Superior temporal gyrus (tissue), 1 donor: ENCODE results near the gene LITAFD.
"Not testable (repeated sequence)": the region's sequence is repeated elsewhere in the genome, so short reads cannot be mapped to it uniquely, and the experiment has no call there.

Experiments used
- DNase-seq: peaks from one replicate; pipeline ENCODE4 v3.0.0-alpha.2; 2016; ENCODE audit errors: extremely low spot score

The LITAFD gene

DNA sequence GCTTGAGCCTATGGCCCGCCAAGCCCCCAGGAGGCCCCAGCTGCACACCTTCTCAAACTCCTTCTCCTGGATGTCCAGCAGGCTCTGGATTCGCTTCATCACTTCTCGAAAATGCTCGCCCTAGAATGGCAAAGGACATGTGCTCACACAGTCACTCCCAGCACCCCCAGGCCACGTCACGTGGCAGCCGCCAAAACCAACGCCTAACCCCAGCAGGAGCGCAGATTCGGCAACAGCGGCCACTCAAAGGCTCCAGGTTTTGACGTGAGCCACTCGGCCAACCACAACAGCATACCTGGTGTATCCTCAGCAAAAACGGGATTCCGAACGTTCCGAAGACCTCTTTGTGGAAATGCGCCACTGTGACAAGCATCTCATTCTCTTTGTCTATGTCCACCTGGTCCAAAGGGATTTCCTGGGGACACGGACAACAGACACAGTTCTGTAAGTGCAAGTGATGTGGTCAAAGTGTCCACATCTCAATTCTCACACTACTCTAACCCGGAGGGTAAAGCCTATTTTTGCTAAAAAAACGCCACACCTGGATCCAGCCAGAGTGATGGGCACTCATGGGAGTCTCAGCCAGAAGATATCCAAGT, 12.7 kb downstream of the LITAFD start:
- DNase-seq = no peak

DNA sequence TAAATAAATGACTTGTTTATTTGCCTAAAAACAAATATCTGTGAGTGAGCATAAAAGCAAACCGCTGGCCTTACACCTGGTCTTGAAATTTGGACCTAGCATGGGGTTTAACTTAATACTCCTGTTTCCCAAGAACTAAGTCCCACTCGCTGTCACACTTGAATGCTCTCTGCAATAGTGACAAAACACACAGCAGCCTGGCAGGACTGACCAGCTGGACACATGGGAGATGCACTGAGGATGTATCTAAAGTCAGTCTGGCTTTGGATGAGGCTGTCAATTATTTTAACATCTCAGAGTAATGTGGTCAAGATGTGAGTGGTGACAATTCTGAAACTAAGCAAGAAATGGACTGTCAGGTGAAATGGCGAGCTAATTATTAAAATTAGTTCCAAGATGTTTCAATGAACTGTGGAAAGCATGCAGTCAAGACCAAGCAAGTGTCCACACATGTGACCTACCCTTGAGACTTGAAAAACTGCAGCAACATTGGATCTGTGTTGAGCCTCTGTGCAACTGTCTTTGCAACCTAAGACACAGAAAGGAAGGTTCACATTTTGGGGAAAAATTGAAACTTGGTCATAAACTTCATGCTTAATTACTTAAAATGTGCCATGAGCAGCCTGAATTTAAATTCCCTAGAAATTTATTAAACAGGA, 16.6 kb downstream of the LITAFD start:
- DNase-seq = no peak

DNA sequence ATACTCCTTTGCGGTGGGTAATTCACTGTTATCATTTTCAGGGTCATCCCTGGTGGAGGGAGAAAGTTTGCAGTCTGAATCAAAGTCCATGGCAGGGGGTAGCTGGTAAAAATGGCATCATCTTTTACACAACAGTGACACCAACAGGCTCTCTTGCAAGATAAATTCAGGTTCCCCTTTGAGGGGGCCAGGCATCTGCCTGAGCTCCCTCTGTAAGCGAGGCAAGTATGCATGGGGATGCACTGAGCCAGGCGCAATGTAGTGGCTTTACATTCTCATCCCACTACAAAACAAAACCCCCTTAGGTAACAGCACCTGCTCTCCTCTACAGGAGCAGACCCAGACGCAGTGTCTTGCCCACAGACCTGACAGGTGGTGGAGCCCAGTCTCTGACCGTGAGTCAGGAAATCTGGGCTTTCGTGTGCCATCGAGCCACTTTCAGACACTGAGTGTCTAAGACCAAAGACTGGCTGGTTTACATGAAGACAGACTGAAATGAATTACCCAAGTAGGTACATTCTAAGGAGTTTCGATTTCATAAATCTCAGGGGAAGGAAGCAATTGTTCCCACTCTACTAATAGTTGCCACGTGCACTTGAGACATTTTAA, 17.7 kb downstream of the LITAFD start:
- no peak for DNase-seq

- DNase-seq = no peak
Measured at GRCh38 chr16:8900343-8900742, 18.2 kb downstream of the LITAFD start.

DNA sequence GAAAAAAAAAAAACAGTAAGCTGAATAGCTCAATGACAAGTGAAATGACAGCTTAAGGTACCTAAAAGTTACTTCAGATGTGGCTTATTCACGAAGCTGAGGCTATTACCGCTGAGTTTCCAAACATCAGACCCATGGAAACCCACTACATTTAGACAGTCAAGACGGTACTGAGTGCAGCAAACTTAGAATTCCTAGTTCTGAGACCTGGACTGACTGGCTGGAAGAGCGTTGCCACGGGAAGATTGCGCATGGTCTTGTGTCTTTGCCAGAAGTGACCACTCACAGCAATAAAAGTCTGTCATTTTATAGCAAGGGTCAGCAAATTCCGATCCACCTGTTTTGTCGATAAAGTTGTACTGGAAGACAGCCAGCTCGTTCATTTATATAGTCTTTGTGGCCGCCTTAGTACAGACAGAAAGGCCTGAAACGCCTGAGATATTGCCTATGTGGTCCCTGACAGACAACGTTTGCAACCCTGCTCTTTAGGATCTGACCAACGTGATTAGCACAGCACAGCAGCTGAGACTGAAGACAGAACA, 19.2 kb downstream of the LITAFD start:
- no peak for DNase-seq

DNA sequence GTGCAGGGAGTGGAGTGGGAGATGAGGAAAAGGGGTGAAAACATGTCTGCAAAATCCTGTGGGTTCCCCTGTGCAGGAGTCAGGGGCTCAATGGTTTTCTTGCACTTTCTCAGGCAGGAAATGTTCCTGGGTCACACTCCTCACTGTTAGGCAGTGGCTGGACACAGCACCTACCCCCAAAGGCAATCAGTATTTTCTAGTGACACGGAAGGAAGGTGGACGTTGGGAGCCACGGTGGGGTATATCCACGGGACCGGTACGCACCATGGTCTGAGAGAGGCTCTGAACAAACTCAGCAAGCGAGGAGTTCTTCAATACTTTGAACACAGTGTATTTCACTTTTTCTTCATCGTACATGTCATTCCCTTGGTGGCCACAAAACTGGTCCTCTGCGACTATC, 20.9 kb downstream of the LITAFD start:
- DNase-seq = no peak

GRCh38 chr16:8904018-8904430, 21.9 kb downstream of the LITAFD start:
- no peak for DNase-seq

DNA sequence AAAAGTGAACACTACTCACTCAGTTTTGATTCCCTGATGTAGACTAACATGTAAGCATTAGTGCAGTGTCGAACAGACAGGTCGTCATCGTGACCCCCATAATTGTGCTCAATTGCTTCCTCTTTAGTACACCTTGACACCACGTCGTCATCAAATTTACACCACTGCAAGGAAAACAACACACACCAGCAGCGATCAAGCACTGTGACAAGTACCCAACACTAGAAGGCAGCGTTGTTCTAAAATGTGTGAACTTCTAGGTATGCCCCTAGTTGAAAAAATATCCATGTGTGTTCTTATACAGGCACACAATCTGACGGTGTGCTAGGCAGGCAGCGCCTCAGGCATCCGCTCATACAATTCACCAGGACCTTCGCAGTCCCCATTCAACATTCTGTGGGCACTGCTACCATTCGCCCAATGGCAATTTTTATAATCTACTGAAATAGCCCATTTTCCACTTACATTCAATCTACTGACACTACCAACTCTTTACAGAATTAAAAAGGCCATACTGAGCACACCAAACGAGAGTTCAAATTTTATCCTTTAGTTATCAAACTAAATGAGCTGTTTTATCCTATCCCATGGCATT, 23.1 kb downstream of the LITAFD start:
- no peak for DNase-seq

GRCh38 chr16:8905795-8906591, 23.8 kb downstream of the LITAFD start:
- no peak for DNase-seq

DNA sequence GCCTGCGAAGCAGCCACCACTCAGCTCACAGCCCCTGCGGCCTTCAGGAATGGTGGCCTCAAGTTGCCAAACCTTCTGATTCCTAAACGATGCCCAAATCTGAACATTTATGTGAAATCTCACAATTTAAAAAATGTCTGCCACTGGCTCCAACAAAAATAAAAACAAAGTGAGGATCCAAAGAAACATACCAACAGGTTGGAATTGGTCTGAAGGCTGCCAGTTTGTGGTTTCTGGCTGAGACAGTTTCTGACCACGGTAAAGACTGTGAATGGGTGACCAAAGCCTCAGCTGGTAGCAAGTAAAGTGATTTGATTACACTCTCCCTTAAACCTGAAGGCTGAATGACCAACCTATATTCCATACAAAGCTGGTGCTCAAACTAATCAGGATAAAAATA, 24.9 kb downstream of the LITAFD start:
- no peak for DNase-seq

DNA sequence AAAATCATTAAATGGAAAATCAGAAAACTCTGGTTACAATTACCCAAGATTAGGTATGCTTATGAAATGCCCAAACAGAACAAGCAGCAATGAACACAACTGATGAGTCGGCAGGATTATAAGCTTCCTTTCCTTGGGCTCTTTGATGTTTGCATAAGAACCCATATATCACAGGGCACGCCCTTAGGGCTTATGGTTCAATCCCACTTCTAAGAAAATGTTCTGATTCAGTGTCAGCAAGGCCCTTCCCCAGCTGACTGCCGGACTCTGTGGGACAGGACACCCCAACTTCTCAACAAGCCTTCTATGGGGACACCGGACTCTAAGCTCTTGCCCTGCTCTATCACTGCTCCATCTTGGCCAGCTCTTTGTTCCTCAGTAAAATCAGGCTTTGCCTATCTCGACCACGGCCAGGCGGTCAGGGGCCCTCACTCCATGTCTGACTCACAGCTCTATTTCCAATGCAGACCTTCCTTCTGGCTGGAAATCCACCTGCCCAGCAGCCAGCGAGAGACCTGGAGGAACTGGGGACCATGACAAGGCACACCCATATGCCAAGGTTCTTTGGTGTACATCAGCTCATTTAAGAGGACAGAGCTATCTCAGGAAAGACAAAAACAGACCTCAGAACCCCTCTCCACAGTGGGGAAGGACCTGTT, 26.8 kb downstream of the LITAFD start:
- DNase-seq = no peak

DNA sequence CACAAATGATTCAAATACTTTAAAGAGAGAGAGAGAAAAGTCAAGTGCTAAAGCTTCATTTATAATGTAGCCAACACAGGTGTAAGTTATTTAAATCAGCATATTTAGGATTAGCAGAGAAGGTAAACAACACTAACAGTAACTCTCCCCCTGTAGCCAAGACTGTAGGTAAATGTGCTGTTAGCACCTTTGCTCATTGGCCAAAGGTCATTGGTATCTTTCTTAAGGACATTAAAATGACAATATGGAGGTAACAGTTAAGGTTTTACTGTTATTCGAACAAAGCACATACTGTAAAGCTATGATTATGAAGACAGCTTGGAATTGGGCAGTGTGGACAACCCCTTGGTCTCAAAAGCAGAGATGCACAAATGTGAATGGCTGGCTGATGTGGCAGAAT, 28.7 kb downstream of the LITAFD start:
- no peak for DNase-seq

DNA sequence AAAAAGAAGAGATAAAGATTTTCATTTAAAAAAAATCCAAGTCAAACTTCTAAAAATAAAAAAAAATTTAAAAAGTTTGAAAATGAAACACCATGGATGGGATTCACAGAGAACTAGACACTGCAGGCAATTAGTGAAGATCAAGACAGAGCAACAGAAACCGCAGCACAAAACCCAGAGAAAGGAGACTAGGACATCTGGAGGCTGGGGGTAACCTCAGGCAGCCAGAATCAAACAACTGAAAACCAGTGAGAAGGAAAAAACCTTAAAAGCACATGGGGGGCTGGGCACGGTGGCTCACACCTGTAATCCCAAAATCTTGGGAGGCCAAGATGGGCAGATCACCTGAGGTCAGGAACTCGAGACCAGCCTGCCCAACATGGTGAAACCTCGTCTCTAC, 30.6 kb downstream of the LITAFD start:
- no peak for DNase-seq

DNA sequence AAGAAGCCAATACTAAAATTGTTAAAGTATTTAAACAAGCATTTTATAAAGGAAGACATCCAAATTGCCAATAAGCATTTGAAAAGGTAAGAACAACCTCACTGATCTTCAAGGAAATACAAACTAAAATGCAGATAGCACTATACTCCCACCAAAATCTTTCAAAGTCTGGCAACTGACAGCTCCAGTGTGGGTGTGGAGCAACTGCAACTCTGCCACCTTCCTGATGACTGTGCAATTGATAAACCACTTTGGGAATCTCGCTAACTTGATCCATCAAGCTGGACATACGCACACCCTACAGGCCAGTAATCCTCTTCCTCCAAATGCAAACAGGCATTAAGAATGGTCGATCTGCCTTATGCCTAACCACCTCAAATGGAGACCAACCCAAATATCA, 31.9 kb downstream of the LITAFD start:
- DNase-seq = no peak

- DNase-seq = no peak
Measured at GRCh38 chr16:8915722-8916301, 33.7 kb downstream of the LITAFD start.

DNA sequence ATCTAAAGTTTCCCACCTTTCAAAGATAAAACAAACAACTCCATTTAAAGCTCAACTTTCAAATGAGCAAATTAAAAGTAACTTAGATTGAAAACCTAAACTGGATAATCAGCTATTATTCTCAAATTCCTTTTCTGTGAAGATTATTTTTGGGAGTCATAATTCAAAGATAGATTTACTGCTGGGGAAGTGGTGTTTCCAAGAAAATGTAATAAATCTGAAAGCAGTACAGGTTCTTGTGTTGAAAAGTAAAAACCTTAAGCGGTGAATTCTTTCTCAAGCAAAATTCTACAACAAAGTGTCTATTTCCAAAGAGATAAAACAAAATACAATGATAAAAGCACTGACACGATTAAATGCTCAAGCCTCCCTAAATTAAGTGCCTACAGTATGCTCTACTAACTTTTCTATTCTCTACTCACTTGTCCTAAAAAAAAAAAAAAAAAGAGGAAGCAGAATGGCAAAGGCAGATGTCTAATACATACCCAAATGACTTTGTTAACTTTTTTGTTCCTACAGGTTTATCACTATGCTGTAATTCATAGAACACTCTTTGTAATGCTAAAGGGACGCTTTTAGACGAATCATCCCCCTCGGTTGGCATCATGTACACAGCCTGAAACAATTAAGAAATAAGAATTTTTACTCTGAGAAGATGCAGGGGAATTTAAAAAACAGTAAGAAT, 34.5 kb downstream of the LITAFD start:
- no peak for DNase-seq

GRCh38 chr16:8917336-8917735, 35.2 kb downstream of the LITAFD start:
- DNase-seq = not testable (repeated sequence)

- no peak for DNase-seq
Measured at GRCh38 chr16:8919089-8919933, 37.2 kb downstream of the LITAFD start.

DNA sequence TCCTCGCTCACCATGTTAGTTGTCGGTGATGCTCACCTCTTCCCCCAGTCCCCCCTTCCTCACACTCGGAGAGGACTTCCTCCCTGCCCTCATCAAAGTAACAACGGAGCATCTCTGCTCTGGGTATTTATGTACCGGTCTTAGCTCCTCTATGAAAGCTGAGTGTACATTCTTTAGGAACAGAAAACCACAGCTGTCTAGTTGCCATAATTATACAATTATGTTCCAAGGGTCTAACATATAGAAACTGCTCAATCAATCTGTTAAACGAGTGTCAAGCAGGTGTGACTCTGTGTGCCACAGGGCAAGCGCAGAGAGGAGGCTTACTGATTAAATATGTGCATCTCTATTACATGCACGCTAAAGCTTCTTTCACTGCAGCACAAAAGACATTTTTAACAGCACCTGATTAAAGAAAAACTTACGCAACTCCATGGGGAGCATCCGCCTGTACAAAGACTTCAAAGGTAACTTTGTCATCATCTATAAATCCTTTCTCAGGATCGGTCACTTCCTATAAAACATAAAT, 37.8 kb downstream of the LITAFD start:
- no peak for DNase-seq
